HPDE6-E6E7 (cell line): ENCODE data around the gene PRR5L.

Experiments used
- DNase-seq: peaks from one replicate; pipeline ENCODE4 v3.0.0; 2011; ENCODE audit warnings: missing footprints; ENCODE audit errors: extremely low spot score

PRR5L gene

DNA sequence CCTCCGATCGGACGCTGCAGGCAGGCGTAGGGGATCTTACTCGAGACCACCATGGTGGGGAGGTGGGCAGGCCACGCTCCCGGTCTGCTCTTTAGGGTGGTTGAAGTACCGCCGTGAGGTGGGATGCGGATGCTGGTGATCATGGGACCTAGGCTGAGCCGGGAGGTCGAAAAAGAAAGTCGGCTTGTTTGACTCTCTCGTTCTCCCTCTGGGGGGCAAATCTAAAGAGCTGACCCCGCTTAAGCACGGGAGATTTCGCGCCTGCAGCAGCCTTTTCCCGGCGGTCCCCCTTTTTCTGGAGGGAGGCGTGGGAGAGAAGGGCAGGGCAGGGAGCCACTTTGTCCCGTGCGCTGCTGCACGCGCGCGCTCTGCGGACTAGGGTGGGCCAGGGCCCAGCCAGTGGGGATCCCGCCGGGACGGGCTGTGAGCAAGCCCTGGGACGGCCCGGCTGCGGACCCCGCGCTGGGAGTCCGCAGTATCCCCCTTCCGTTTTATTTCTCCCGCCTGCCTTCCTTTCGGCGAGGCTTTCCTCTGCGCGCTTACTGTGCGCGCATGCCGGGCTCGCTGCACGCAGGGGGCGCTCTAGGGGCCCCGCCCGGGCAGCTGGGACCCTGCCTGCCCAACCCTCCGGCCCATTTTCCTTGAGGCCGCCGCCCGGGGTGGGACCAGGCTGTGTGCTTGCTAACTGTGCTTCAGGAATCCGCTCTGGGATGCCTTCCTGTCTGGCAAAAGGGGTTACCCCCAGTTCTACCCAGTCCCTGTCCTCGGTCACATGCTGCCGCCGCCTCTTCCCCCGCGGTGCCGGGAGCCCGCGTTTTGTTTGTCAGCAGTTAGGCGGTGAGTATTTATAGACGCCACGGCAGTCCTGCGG lies 81.0 kb downstream of the PRR5L start:
- DNase-seq: no peak

DNA sequence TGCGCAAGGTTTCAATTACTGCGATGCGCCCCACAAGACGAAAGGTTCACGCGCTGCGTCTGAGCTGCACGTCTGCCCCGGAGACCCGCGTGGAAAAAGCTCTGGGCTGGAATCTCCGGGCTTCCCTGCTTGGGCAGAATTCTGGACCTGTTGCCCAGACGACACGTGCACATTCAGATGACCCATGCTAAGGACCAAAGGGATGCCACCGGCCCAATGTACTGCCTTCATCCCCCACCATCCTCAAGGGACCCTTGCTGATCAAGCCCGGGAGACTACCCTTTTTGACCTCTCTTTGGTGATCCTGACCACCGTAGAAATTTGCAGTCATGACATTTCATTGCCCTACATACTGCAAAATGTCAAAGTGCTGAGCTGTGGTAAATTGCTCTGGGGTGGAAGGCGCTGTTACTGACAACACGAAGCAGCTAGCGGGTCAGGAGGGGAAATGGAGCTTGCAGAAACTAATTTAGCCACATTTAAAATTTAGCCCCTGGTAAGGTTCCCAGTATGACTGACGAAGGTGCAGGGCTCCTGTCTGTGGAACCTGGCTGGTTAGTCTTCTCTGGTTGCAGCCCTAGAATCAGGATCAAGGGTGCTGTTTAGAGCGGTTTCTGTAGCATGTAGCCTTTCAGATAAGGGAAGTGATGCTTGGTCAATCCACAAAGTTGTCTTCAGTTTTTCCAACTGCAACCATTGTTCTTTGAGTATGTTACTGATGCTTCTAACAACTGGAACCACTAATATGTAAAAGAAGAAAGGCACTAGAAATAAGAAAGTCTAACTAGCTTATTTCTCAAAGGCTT lies 81.9 kb downstream of the PRR5L start:
- no peak for DNase-seq

DNA sequence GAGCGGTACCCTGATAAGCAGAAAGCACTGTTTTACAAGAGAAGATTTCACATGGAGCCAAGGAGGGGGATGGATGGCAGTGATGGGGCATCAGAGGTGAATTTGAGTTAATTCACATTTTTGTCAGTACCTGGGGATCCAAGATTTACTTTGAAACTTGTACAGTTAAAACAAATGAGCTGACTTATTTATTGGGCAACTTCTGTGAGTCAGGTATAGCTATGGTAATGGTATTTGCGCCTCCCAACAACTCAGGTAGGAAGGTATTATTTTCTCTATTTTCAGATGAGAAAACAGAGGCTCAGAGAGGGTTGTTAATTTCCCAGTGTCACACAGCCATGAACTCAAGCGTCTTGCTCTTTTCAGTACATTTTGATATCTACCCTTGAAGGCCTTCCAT lies 83.6 kb downstream of the PRR5L start:
- no peak for DNase-seq

DNA sequence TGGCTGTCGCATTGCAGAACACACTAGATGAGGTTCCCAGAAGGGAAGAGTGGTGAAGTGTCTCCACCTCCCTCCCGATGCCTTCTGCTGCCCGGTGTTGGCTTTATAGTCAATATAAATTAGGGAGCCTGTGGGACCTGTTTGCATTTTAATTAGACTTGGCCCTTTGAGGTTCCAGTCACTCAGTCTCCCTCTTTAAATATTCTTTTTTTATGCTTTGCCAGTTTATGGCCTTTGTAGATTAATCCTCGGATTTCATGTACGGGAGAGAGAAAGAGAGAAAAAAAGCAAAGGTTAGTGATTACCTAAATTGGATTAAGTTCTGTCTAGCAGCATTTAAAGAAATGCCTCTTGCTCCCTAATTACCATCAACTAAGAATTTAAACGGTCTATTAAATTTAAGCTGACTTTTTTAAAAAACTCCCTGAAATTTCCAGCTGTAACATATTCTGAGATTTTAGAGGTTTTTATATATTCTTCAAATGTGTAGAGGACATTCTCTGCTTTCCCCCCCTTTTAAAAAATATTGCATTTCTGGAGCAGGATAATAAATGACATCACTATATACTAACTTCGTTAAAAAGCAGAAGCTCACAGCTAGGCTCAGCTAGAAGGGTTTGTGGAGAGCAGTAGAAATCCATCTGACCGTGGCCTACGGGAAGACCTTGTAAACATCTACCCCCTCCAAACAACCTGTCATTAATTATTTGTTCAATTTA lies 84.4 kb downstream of the PRR5L start:
- DNase-seq: no peak

DNA sequence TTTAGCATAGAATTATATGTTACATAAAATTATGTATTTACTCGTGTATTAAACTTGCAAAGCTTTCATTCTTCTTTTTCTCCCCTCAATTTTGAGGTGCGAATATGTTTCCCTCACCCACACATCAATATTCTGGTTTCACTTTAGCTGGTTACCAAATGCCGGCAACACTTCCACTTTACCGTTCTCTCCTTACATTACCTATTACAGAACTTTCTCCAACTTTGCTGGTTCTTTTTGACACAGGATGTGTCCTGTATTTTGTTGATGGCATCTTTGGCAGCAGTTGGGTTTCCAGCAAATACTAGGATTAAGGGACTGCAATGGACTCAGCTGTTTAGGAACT lies 84.9 kb downstream of the PRR5L start:
- no peak for DNase-seq

DNA sequence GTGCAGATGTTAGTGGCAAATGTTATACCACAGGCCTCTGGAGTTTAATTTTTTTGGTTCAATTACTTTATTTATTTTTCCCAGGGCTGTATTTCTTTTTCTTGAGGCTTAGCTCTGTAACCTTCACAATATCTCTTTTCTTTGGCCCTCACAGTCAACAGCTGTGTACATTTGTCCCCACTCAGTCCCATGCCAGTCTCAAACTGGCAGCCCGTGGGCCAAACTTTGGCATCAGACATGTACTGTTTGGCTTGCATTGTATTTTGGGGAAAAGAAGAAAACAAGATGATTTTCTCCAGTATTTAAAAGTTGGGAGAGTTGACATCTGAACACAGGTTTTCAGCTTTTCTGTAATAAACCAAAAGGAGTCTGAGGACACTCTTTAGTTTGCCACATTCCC lies 87.1 kb downstream of the PRR5L start:
- DNase-seq: no peak

DNA sequence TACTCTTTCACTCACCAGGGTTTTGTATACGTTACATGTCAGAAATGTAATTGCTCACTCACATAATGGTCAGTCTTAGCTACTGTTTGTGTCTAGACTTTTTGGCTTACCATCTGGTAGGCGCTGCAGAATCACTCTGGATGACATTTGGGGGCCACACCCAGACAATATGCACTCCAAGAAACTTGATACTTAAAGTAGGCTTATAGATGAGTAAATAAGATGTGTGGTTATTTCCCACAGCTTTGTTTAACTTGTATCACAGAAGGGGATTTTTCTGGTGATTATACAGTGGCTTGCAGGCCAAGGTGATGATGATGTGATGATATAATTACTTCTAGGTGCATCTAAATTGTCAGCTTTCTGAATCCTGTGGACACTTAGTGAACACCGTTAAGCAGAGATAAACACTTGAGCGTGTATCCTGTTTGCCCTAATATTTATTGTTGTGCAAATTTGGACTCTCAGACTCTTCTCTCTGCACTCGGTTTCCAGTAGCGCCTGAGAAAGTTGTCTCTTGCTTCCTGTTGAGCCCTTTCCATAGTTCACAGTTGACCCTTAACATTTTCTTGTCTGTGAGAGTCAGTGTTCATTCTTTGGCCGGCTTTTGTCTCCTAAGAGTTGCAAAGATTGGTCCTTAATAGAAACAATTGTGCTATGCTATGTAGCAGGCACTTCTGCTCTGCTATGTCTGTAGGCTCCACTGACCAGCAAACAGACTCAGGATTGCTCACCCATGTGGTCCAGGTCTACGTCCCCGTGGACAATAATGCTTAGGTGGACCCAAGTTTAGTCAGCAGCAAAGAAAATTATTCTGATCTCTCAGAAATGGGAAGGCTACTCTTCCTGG lies 89.3 kb downstream of the PRR5L start:
- no peak for DNase-seq

DNA sequence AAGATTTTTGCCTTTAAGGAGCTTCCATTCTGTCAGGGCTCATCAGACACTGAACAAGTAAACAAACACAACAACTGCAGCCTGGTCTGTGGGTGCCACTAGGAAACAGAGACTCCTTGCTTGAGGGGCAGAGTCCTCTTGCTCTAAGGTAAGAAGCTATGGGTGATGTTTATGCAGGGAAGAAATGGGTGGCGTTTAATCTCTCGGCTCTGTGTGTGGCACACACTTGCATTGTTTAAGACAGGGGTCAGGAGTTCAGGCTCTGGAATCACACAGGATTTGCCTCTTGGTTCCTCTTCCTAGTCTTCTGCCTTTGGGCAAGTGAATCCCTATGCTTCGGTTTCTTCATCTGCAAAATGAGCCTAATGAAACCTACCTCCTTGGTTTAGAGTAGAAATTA lies 90.3 kb downstream of the PRR5L start:
- no peak for DNase-seq

DNA sequence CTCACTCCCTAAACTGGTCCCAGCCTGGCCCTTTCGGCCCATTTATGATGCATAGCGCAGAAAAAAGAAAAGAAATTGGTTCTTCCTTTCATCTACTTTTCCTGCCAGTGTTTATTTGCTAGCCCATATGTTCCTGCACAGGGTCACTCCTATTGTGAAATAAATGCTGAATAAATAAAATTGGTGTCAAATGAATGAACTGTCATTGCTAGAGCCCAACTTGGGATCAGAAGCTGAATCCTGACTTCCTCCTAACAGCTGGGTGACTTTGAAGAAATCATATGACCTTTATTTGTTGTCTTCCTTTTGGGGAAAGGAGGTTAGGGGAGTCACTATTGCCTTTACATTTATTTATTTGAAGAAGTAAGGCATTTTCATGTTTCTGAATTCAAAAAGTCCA lies 92.0 kb downstream of the PRR5L start:
- DNase-seq: no peak

DNA sequence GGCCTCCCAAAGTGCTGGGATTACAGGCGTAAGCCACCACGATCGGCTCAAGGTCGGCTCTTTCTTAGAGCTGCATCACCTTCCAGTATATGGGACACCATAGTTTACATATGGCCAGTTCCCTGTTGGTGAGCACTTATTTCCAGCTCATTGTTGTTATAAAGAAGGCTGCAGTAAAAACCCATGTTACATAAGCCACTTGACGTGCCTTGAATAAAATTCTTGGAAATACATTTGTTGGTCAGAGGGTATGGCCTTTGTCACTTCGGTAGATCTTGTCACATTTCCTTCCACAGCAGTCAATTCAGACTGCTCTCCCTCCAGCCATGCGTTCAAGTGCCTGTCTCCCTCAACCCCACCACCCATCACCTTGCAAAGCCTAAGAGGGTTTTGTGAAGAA lies 92.9 kb downstream of the PRR5L start:
- DNase-seq: no peak

DNA sequence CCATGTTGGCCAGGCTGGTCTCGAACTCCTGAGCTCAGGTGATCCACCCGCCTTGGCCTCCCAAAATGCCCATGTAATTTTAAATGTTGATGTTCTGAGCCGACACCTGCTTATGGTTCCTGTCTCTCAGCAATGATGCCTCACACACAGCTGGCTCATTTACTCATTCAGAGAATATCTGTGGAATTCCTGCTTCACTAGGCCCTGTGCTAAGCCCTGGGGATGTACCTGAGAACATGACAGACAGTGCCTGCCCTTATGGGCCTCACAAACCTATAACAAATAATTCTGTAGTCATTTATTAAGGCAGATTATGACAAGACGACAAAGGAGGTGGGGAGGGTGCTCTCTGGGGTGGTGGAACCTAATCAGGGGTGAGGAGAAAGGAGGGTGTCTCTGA lies 93.7 kb downstream of the PRR5L start:
- no peak for DNase-seq

DNA sequence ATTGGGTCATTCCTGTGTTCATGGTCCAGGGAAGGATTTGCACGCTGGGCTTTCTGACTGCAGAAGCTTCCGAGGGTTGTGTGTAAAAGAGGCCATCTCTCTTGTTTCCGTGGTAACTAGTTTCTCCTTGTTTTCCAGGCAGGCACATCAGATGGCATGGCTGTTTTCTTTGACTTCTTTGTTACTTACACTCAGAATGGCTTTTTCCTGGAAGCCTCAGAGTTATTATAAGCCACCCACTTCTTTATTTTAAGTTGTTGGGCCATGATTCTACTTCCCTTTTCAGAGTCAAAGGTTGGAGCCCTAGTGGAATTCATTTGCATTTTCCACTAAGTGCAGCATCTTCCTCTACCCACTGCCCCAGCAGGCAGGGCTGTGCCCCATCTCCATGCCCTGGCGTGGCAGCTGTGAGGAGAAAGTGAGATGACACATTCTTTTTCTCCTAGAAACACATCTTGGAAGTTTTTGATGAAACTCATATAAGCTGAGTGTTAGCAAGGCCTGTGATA lies 94.9 kb downstream of the PRR5L start:
- DNase-seq: no peak

DNA sequence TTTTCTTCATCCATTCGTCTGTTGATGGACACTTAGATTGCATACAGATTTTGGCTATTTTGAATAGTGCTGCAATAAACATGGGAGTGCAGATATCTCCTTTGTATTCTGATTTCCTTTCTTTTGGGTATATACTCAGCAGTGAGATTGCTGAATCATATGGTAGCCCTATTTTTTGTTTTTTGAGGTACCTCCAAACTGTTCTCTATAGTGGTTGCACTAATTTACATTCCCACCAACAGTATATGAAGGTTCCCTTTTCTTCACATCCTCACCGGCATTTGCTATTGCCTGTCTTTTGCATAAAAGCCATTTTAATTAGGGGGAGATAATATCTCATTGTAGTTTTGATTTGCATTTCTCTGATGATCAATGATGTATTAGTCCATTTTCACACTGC lies 96.1 kb downstream of the PRR5L start:
- DNase-seq: no peak

DNA sequence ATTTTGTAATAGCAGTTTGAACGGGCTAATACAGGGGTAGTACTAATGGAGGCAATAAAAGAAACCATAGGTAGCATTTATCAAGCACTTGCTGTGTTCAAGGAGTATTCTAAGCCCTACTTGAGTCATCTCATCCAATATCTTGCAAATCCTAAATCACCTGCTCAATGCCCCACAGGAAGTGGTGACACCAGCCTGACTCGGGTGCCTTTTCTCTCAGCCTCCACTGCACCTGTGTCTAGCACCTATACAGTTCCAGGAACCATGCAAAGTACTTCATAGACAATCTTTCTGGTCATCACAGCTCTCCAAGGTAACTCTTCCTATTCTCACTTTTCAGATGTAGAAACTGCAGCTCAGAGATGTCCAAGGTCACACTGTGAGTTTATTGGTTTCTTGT lies 98.0 kb downstream of the PRR5L start:
- DNase-seq: no peak

DNA sequence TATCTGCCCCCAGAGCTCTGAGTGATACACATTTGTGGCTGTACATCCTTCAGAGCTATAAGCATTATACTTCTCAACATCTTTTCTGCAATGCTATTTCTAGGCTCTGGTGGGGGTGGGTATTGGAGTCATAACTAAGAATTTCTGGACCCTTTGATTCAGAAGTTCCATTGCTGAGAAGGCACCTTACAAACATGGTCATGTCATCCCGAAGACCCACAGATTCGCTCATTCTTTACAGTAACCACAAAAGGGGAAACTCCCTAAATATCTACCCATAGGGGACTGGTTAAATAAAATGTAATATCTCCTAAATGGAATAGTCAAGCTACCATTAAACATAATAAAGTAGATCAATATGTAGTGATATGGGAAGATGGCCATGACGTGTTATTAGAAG lies 98.8 kb downstream of the PRR5L start:
- no peak for DNase-seq

DNA sequence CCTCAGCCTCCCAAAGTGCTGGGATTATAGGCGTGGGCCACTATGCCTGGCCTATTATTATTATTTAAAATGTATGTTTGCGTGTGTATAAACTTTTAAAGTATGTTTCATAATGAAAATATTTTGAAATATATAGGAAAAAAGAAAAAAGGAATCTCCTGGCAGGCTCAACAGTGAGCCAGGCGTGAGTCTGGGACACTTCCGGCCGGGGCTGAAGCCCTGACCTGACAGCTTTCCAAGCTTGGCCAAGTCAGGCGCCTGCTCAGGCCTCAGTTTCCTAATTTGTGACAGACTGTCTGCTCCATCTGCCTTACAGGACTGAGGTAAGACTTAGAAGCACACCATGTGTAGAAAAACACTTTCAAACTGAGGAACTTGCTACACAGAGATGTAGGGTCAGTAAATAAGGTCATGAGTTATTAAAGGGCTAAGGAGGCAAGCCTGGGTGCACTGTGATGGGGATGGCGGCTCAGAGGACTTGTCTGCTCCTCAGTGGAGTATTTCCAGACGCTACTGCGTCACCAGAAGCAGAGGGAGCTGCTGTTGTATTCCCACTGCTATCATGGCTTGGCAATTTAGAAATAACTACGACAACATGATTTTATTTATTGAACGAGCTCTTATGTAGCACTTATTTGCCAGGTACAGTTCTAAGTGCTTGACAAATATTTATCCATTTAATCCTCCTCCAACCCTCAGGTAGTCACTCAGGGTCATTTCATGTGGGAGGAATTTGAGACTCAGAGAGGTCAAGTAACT lies 100.1 kb downstream of the PRR5L start:
- DNase-seq: no peak

DNA sequence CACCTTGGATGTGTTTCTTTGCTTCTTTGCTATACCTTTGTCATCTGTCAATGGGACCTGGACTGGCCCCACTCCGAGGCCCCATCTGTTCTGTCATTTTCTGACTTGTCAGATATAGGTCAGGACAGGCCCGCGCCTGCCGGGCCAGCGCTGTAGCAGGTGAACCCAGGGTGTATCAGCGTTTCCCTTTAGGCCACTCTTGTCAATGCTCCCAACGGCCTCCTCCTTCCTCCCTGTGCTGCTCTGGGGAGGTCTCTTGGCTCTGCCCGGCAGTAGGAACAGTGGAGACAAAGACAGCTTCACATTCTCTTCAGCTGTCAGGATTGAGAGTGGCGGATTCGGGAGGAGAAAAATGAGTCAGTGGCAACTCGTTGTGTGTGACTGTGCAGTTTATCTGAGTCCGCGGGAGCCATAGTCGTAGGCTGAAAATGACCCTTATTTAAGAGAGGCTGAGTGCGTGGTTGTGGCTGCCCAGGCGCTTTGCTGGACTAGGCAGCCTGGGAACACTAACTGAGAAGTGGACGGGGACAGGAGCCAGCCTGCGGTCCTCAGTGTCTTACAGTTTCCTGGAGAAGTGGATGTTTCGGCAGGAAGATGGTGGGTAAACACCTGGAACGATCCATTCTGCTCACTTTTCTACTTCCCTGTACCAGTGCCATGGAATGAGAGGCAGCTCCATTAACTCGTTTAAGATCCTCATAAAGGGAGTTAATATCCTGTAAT lies 102.3 kb downstream of the PRR5L start:
- peak; percentile 13 for DNase-seq

DNA sequence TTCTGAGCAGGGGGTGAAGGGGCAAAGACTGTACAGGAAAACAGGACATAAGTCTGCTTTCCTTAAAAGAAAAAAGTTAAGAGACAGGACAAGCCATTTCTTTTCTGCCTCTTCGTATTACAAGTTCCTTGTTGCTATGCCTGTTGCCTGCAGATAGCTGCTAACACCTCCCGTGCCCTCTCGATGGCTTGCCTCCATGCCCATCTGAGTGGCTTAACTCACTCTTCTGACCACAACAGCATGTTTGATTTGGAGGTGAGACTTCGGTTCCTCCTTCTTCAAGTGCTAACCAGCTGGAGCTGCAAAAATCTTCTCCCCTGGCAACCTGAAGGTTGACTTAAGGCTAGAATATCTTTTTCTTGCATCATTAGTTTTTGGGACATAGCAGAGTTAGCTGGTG lies 103.1 kb downstream of the PRR5L start:
- DNase-seq: no peak

DNA sequence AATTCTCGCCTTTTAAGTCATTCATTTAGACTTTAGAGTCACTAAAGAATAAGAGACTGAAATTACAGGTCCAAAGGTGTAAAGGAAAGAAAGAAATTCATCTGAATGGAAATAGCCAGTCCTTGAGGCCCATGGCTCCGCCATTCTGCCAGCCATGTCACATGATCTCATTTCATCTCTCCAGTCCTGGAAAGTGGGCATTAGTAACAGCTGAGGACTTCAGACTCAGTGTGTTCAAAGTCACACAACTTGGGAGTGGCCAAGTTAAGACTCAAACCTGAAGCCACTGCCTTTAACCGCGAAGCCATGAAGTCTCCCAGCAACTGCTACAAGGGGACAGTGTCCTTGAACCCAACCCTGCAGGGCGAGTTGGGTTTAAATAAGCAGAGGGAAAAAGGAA lies 103.7 kb downstream of the PRR5L start:
- no peak for DNase-seq
